DOHH2 (cell line): ENCODE data around the gene CPN2.

ENCODE experiments used
- H3F3A ChIP-seq: fragments of 200-600 bp; sonication (generic), shearing (Covaris generic); 2 replicates; pipeline ENCODE4 v1.6.0; 2016; ENCODE audit warnings: antibody characterized with exemption, mild to moderate bottlenecking; ENCODE audit not compliant: control insufficient read depth, insufficient read depth
- H3K27ac ChIP-seq: fragments of 200-600 bp; sonication (generic); 2 replicates; pipeline ENCODE4 v1.5.1; 2014; ENCODE audit warnings: low read depth, mild to moderate bottlenecking, low read length, moderate library complexity
- H3K27me3 ChIP-seq: fragments of 200-600 bp; sonication (generic); 2 replicates; pipeline ENCODE4 v1.6.1; 2014; ENCODE audit warnings: mild to moderate bottlenecking, low read length, mixed read lengths; ENCODE audit not compliant: control insufficient read depth
- H3K36me3 ChIP-seq: fragments of 200-600 bp; sonication (generic); 2 replicates; pipeline ENCODE4 v1.6.1; 2014; ENCODE audit warnings: mild to moderate bottlenecking, low read length, moderate library complexity, mixed read lengths; ENCODE audit not compliant: control insufficient read depth
- H3K4me1 ChIP-seq: fragments of 200-600 bp; sonication (generic); 2 replicates; pipeline ENCODE4 v1.6.1; 2014; ENCODE audit warnings: mild to moderate bottlenecking, low read length, mixed read lengths; ENCODE audit not compliant: control insufficient read depth
- H3K4me2 ChIP-seq: fragments of 200-600 bp; sonication (generic); 2 replicates; pipeline ENCODE4 v1.6.0; 2014; ENCODE audit warnings: mild to moderate bottlenecking, low read length, moderate library complexity
- H3K4me3 ChIP-seq: fragments of 200-600 bp; sonication (generic); 2 replicates; pipeline ENCODE4 v1.5.1; 2014; ENCODE audit warnings: mild to moderate bottlenecking, low read length, mixed read lengths
- H3K79me2 ChIP-seq: fragments of 200-600 bp; sonication (generic); 2 replicates; pipeline ENCODE4 v1.6.1; 2014; ENCODE audit warnings: mild to moderate bottlenecking, low read length, mixed read lengths; ENCODE audit not compliant: control insufficient read depth
- H3K9me2 ChIP-seq: fragments of 200-600 bp; sonication (generic); replicated peaks from 2 replicates; pipeline ENCODE4 v1.6.1; 2014; ENCODE audit warnings: mild to moderate bottlenecking, low read length, mixed read lengths; ENCODE audit not compliant: control insufficient read depth
- H3K9me3 ChIP-seq: fragments of 200-600 bp; sonication (generic); 2 replicates; pipeline ENCODE4 v1.6.1; 2014; ENCODE audit warnings: antibody characterized with exemption, low read length, mixed read lengths; ENCODE audit not compliant: control insufficient read depth, insufficient read depth
- H4K20me1 ChIP-seq: fragments of 200-600 bp; sonication (generic); 2 replicates; pipeline ENCODE4 v1.6.0; 2014; ENCODE audit warnings: low read depth, mild to moderate bottlenecking, antibody characterized with exemption, low read length, moderate library complexity; ENCODE audit not compliant: control insufficient read depth, insufficient read depth
- CTCF ChIP-seq: fragments of 200-600 bp; sonication (generic); IDR thresholded peaks from one replicate; pipeline ENCODE4 v1.5.1; 2014; ENCODE audit warnings: antibody characterized with exemption, mild to moderate bottlenecking, low read depth, low read length; ENCODE audit not compliant: poor library complexity, severe bottlenecking
- EZH2phosphoT487 ChIP-seq: fragments of 200-600 bp; sonication (generic); IDR thresholded peaks from 2 replicates; pipeline ENCODE4 v1.6.1; 2017; ENCODE audit warnings: borderline replicate concordance, mild to moderate bottlenecking, antibody characterized with exemption, low read length, moderate library complexity, mixed read lengths

The CPN2 gene, protein sequence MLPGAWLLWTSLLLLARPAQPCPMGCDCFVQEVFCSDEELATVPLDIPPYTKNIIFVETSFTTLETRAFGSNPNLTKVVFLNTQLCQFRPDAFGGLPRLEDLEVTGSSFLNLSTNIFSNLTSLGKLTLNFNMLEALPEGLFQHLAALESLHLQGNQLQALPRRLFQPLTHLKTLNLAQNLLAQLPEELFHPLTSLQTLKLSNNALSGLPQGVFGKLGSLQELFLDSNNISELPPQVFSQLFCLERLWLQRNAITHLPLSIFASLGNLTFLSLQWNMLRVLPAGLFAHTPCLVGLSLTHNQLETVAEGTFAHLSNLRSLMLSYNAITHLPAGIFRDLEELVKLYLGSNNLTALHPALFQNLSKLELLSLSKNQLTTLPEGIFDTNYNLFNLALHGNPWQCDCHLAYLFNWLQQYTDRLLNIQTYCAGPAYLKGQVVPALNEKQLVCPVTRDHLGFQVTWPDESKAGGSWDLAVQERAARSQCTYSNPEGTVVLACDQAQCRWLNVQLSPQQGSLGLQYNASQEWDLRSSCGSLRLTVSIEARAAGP

GRCh38 chr3:194351080-194351672, at the start of gene CPN2:
Gene CPN2, minus strand, starts transcription at chr3:194351328. Its CDS starts 8,626 bp downstream, at chr3:194342702.
- TF ChIP-seq EZH2phosphoT487 (no peak), CTCF (no peak)
- H3K4me3 ChIP-seq, result no peak within 1 kb of the TSS
- no peaks in the 10 kb centered on the region for H3F3A ChIP-seq
- no peak within 1 kb of the TSS for H3K27ac ChIP-seq
- no peaks in the 10 kb centered on the region for H3K79me2 ChIP-seq
- no peaks in the 10 kb centered on the region for H3K36me3 ChIP-seq
- H3K4me1 ChIP-seq, result no peaks in the 10 kb centered on the region
- H3K27me3 ChIP-seq, result 0 out of 2 replicates have a peak, but pooled peaks cover 2% of the 10 kb centered on the region
- no peak within 1 kb of the TSS for H3K4me2 ChIP-seq
- H3K9me3 ChIP-seq, result no peaks in the 10 kb centered on the region
- H3K9me2 ChIP-seq, result no peaks in the 10 kb centered on the region
- H4K20me1 ChIP-seq, result no peaks in the 10 kb centered on the region

DNA sequence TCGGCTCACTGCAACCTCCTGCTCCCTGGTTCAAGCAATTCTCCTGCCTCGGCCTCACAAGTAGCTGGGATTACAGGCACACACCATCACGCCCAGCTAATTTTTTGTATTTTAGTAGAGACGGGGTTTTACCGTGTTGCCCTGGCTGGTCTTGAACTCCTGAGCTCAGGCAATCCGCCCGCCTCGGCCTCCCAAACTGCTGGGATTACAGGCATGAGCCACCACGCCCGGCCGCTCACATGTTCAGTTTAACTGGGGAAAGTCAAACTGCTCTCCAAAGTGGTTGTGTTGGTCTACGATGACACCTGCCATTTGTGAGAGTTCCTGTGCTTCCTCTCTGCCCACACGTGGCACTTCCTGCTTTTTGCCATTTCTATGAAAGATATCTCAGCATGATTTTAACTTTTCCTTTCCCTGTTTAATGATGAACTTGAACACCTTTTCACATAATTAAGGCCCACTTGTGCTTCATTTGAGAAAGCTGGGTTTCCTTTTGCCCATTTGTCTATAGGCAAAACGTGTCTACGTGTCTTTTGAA, 48.8 kb upstream of the CPN2 start:
- H3K9me3 ChIP-seq, result no peaks in the 10 kb centered on the region
- H3K36me3 ChIP-seq, result peaks cover 9% of the 10 kb centered on the region
- no peaks in the 10 kb centered on the region for H3K79me2 ChIP-seq
- TF ChIP-seq CTCF, result no peak
- TF ChIP-seq EZH2phosphoT487, result no peak
- H3K9me2 ChIP-seq, result no peaks in the 10 kb centered on the region
- H3K27ac ChIP-seq, result no peak overlapping the region
- peaks cover 43% of the 10 kb centered on the region for H3K27me3 ChIP-seq
- H3K4me3 ChIP-seq, result no peak overlapping the region
- H3F3A ChIP-seq, result peaks cover 6% of the 10 kb centered on the region
- H3K4me2 ChIP-seq, result no peak overlapping the region
- no peaks in the 10 kb centered on the region; the same call in 1 of the 2 replicates for H3K4me1 ChIP-seq
- H4K20me1 ChIP-seq, result peaks cover 5% of the 10 kb centered on the region; the same call in 1 of the 2 replicates

- no peak within 1 kb of the TSS for H3K4me3 ChIP-seq
- no peaks in the 10 kb centered on the region for H3K79me2 ChIP-seq
- no peaks in the 10 kb centered on the region for H3K9me2 ChIP-seq
- no peaks in the 10 kb centered on the region for H3K9me3 ChIP-seq
- peaks cover 1% of the 10 kb centered on the region; the same call in 1 of the 2 replicates for H4K20me1 ChIP-seq
- TF ChIP-seq EZH2phosphoT487, result no peak
- TF ChIP-seq CTCF, result no peak
- H3K27ac ChIP-seq, result no peak within 1 kb of the TSS
- peaks cover 6% of the 10 kb centered on the region for H3F3A ChIP-seq
- no peaks in the 10 kb centered on the region; the same call in 1 of the 2 replicates for H3K4me1 ChIP-seq
- peaks cover 49% of the 10 kb centered on the region for H3K27me3 ChIP-seq
- peaks cover 5% of the 10 kb centered on the region for H3K36me3 ChIP-seq
- H3K4me2 ChIP-seq, result peak within 1 kb of the TSS; percentile 34; the same call in 1 of the 2 replicates
These were observed 48.0 kb upstream of the CPN2 start, which contains the start of gene GP5 for GRCh38 chr3:194399166-194399565. Gene GP5, minus strand, starts transcription at chr3:194399266. Its CDS starts 984 bp downstream, at chr3:194398282.
